ENCODE measurements around the gene SLC35E3. TPM values are rescaled to one million over a fixed set of nuclear protein-coding genes. Genes with fewer than 3 reads are reported as not detected.
A peak's percentile ranks its signal among the peaks of the same experiment; 100 is the strongest.

The SLC35E3 gene
- total and polyA plus RNA-seq, 2 experiments from 2014 or later, result 6.9 to 25.4 TPM

GRCh38 chr12:68743356-68743755 lies 2.6 kb upstream of the SLC35E3 start:
- H3K4me1 ChIP-seq (ENCODE audit: low read depth), result peaks cover 16% of the 10 kb centered on the region
- H3K36me3 ChIP-seq, result peaks cover 9% of the 10 kb centered on the region
- H3K9me3 ChIP-seq (ENCODE audit: low read depth), result no peaks in the 10 kb centered on the region
- H3K27ac ChIP-seq, result no peak overlapping the region
- no peak overlapping the region for H3K4me3 ChIP-seq
- DNase-seq (ENCODE audit: low read depth in 1 of 2, low spot score in 1 of 2), result no peak
- no peaks in the 10 kb centered on the region for H3K27me3 ChIP-seq
- TF ChIP-seq CTCF (IDR thresholded peaks at IDR 0.05; ENCODE audit: low read depth, low read length), result no peak

- TF ChIP-seq CTCF (IDR thresholded peaks at IDR 0.05; ENCODE audit: low read depth, low read length), result no peak
- DNase-seq (ENCODE audit: low read depth in 1 of 2, low spot score in 1 of 2), result no peak
- Histone ChIP-seq H3K27me3 (no peaks in the 10 kb centered on the region), H3K4me3 (peak overlapping the region; percentile 52), H3K9me3 (ENCODE audit: low read depth) (no peaks in the 10 kb centered on the region), H3K36me3 (peaks cover 3% of the 10 kb centered on the region), H3K27ac (peak overlapping the region; percentile 25), H3K4me1 (ENCODE audit: low read depth) (peaks cover 18% of the 10 kb centered on the region)
Measured at GRCh38 chr12:68745376-68745903, 536 bp upstream of the SLC35E3 start.

GRCh38 chr12:68746572-68747180 lies 700 bp downstream of the SLC35E3 start:
- DNase-seq (ENCODE audit: low read depth in 1 of 2, low spot score in 1 of 2), result peak; percentile 67 to 79
- peak overlapping the region; percentile 52 for H3K4me3 ChIP-seq
- peaks cover 18% of the 10 kb centered on the region for H3K4me1 ChIP-seq (ENCODE audit: low read depth)
- H3K27me3 ChIP-seq, result no peaks in the 10 kb centered on the region
- peaks cover 3% of the 10 kb centered on the region for H3K36me3 ChIP-seq
- no peaks in the 10 kb centered on the region for H3K9me3 ChIP-seq (ENCODE audit: low read depth)
- H3K27ac ChIP-seq, result peak overlapping the region; percentile 32
- TF ChIP-seq CTCF (IDR thresholded peaks at IDR 0.05; ENCODE audit: low read depth, low read length), result no peak

GRCh38 chr12:68749443-68749842 lies 3.5 kb downstream of the SLC35E3 start:
- no peaks in the 10 kb centered on the region for H3K9me3 ChIP-seq (ENCODE audit: low read depth)
- peaks cover 11% of the 10 kb centered on the region for H3K36me3 ChIP-seq
- DNase-seq (ENCODE audit: low read depth in 1 of 2, low spot score in 1 of 2), result no peak
- H3K27me3 ChIP-seq, result no peaks in the 10 kb centered on the region
- no peak overlapping the region for H3K4me3 ChIP-seq
- H3K4me1 ChIP-seq (ENCODE audit: low read depth), result peaks cover 18% of the 10 kb centered on the region
- no peak overlapping the region for H3K27ac ChIP-seq
- no peak for TF ChIP-seq CTCF (IDR thresholded peaks at IDR 0.05; ENCODE audit: low read depth, low read length)

GRCh38 chr12:68749861-68750260 lies 3.9 kb downstream of the SLC35E3 start:
- no peaks in the 10 kb centered on the region for H3K9me3 ChIP-seq (ENCODE audit: low read depth)
- peaks cover 11% of the 10 kb centered on the region for H3K36me3 ChIP-seq
- peaks cover 18% of the 10 kb centered on the region for H3K4me1 ChIP-seq (ENCODE audit: low read depth)
- no peak for TF ChIP-seq CTCF (IDR thresholded peaks at IDR 0.05; ENCODE audit: low read depth, low read length)
- no peak overlapping the region for H3K27ac ChIP-seq
- H3K27me3 ChIP-seq, result no peaks in the 10 kb centered on the region
- no peak overlapping the region for H3K4me3 ChIP-seq
- no peak for DNase-seq (ENCODE audit: low read depth in 1 of 2, low spot score in 1 of 2)

All from cardiac muscle cell (in vitro differentiated cells and primary cell).